CD4-positive, CD25-positive, alpha-beta regulatory T cell (primary cell): ENCODE measurements around the gene LAD1. TPM values are rescaled to one million over a fixed set of nuclear protein-coding genes. Genes with fewer than 3 reads are reported as not detected.

ENCODE experiments used
- ATAC-seq, 2 donors: fragments of 150-1000 bp; cut with Tn5 transposase; one replicate each; pipeline ENCODE4 v1.10.0; 2021; ENCODE audit warnings: low read depth in 2 of 2, moderate number of reproducible peaks in 2 of 2, moderate library complexity in 1 of 2
- DNase-seq, 3 donors: peaks; one replicate each; pipeline versions ENCODE4 v3.0.0 to v3.0.0-alpha.2; 2012 to 2022; ENCODE audit warnings: mixed read lengths in 1 of 3
- H3K27ac ChIP-seq: one replicate; pipeline ENCODE4 v1.7.0; 2013; ENCODE audit warnings: mild to moderate bottlenecking, low read length; ENCODE audit not compliant: insufficient read depth, poor library complexity, severe bottlenecking
- H3K27me3 ChIP-seq: one replicate; pipeline ENCODE4 v1.7.0; 2013; ENCODE audit warnings: low read length; ENCODE audit not compliant: control insufficient read depth, insufficient read depth
- H3K36me3 ChIP-seq: one replicate; pipeline ENCODE4 v1.7.0; 2013; ENCODE audit warnings: mild to moderate bottlenecking, low read length, moderate library complexity; ENCODE audit not compliant: control insufficient read depth, insufficient read depth
- H3K4me1 ChIP-seq: 2 replicates; pipeline ENCODE4 v1.7.0; 2013; ENCODE audit warnings: mild to moderate bottlenecking, low read length; ENCODE audit not compliant: insufficient read depth, control insufficient read depth, poor library complexity, severe bottlenecking
- H3K4me3 ChIP-seq: one replicate; pipeline ENCODE4 v1.7.0; 2013; ENCODE audit warnings: low read depth, mild to moderate bottlenecking, low read length, moderate library complexity
- H3K9me3 ChIP-seq, 2 experiments: 1 replicate in 1 of 2; 2 replicates in 1 of 2; pipeline ENCODE4 v1.7.0; 2013; ENCODE audit warnings: low read length in 2 of 2, mild to moderate bottlenecking in 1 of 2, moderate library complexity in 1 of 2; ENCODE audit not compliant: control insufficient read depth in 2 of 2
- H3K27ac Mint-ChIP-seq, 3 donors: one replicate each; pipeline ENCODE4 v1.8.0; 2020 to 2022; ENCODE audit warnings: mild to moderate bottlenecking in 3 of 3, mixed read lengths in 3 of 3, moderate library complexity in 2 of 3
- H3K27me3 Mint-ChIP-seq: one replicate; pipeline ENCODE4 v1.8.0; 2022; ENCODE audit warnings: mild to moderate bottlenecking, mixed read lengths
- H3K36me3 Mint-ChIP-seq: one replicate; pipeline ENCODE4 v1.8.0; 2020; ENCODE audit warnings: mixed read lengths
- H3K4me1 Mint-ChIP-seq, 4 donors: one replicate each; pipeline ENCODE4 v1.8.0; 2020 to 2022; ENCODE audit warnings: mixed read lengths in 4 of 4, mild to moderate bottlenecking in 1 of 4
- H3K4me3 Mint-ChIP-seq, 4 donors: one replicate each; pipeline ENCODE4 v1.8.0; 2020 to 2022; ENCODE audit warnings: mild to moderate bottlenecking in 4 of 4, mixed read lengths in 4 of 4, moderate library complexity in 3 of 4
- H3K9me3 Mint-ChIP-seq, 7 donors: one replicate each; pipeline ENCODE4 v1.8.0; 2020 to 2022; ENCODE audit warnings: mixed read lengths in 7 of 7, mild to moderate bottlenecking in 3 of 7, moderate library complexity in 2 of 7
- polyA plus RNA-seq, 4 donors: library from polyadenylated mRNA; unstranded; fragments of 300-500 nt; fragmentation: Illumina TruSeq; gene quantifications; one replicate each; pipeline ENCODE4 v1.2.3, GENCODE V29; 2021
- total RNA-seq: library from RNA; stranded (reverse); gene quantifications from one replicate; pipeline ENCODE4 v1.2.3, GENCODE V29; 2022

The LAD1 gene
- total and polyA plus RNA-seq, 5 donors from 2014 or later: not detected

- Mint-ChIP-seq H3K4me1 (no peaks in the 10 kb centered on the region), H3K9me3 (peaks cover 0 to 2% (median 0%) of the 10 kb centered on the region in 7 donors), H3K27me3 (peaks cover 6% of the 10 kb centered on the region), H3K4me3 (no peak overlapping the region), H3K36me3 (no peaks in the 10 kb centered on the region), H3K27ac (peak overlapping the region in 1 of 3 donors; percentile 84)
- no peaks in the 10 kb centered on the region for H3K36me3 ChIP-seq
- DNase-seq: no peak
- no peaks in the 10 kb centered on the region for H3K9me3 ChIP-seq
- no peak for ATAC-seq
- no peaks in the 10 kb centered on the region for H3K4me1 ChIP-seq
- no peak overlapping the region for H3K27ac ChIP-seq
- no peaks in the 10 kb centered on the region for H3K27me3 ChIP-seq
- H3K4me3 ChIP-seq: no peak overlapping the region
These were observed 62.2 kb downstream of the LAD1 start for GRCh38 chr1:201336711-201337450.

DNA sequence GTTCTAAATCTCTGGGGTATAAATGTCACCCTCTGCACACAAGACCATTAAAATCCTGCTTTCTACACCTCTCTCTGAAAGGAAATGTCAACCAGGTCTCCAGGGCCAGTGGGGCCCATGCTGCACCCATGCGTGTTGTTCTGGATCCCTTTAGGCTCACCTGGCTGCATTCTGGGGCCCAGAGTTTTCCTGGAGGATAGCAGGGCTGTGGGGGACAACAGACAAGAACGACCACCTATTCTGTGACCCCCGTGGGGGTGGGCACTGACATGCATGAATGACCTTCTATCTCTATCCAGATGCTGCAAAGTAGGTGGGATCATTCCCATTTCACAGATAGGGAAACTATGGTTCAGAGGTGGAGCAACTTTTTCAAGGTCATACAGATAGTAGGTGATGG, 63.2 kb downstream of the LAD1 start:
- DNase-seq: no peak
- H3K27me3 ChIP-seq: no peaks in the 10 kb centered on the region
- no peaks in the 10 kb centered on the region for H3K4me1 ChIP-seq
- no peak overlapping the region for H3K27ac ChIP-seq
- H3K4me1 Mint-ChIP-seq: no peaks in the 10 kb centered on the region
- H3K27ac Mint-ChIP-seq: no peak overlapping the region
- no peak for ATAC-seq
- peaks cover 0 to 2% (median 0%) of the 10 kb centered on the region in 7 donors for H3K9me3 Mint-ChIP-seq
- no peaks in the 10 kb centered on the region for H3K9me3 ChIP-seq
- no peak overlapping the region for H3K4me3 Mint-ChIP-seq
- no peak overlapping the region for H3K4me3 ChIP-seq
- no peaks in the 10 kb centered on the region for H3K36me3 Mint-ChIP-seq
- peaks cover 2% of the 10 kb centered on the region for H3K27me3 Mint-ChIP-seq
- H3K36me3 ChIP-seq: no peaks in the 10 kb centered on the region

GRCh38 chr1:201335174-201335870, 63.8 kb downstream of the LAD1 start:
- ATAC-seq (no peak), DNase-seq (no peak)
- Mint-ChIP-seq H3K27me3 (no peaks in the 10 kb centered on the region), H3K4me1 (no peaks in the 10 kb centered on the region), H3K4me3 (no peak overlapping the region), H3K9me3 (peaks cover 0 to 2% (median 0%) of the 10 kb centered on the region in 7 donors), H3K27ac (no peak overlapping the region), H3K36me3 (no peaks in the 10 kb centered on the region)
- H3K27me3 ChIP-seq: no peaks in the 10 kb centered on the region
- H3K36me3 ChIP-seq: no peaks in the 10 kb centered on the region
- H3K4me1 ChIP-seq: no peaks in the 10 kb centered on the region
- H3K4me3 ChIP-seq: no peak overlapping the region
- H3K9me3 ChIP-seq: no peaks in the 10 kb centered on the region
- no peak overlapping the region for H3K27ac ChIP-seq

DNA sequence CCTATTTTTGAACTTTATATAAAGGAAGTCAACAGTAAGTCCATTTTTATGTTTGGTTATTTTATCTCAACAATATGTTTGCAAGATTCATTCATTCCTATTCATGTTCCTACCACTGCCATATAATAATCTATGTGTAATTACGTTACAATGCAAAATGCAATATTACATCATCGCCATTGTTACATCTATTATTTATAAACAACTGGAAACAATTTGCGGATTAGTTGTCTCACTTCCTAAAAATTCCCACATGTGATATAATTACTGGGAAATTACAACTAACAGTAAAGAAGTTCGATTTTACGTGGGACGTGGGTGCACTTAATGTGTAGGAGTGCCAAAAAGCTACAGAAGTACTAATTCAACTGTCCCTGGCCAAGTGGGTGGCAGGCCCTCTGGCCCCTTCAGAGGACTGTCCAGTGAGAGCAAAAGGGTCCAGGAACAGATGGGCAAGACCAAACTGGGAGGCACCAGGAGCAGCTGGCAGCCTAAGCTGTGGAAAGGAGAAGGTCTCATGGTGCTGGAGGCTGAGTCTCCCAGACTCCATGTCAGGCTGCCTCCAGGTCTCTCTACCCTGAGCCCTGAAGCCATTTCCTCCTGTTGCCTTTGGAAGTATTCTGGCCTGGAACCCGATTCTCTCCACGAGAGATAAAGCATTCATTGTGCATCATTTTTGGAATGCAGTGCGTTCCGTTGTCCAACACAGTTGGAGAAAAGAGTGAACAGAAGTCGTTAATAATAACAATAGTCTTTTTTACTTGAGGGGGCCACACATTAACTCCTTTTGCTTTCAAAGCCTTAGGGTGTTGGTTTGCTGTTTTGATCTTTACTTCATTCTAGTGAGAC, 64.6 kb downstream of the LAD1 start:
- Histone ChIP-seq H3K4me3 (no peak overlapping the region), H3K27me3 (no peaks in the 10 kb centered on the region), H3K36me3 (no peaks in the 10 kb centered on the region), H3K4me1 (no peaks in the 10 kb centered on the region), H3K9me3 (no peaks in the 10 kb centered on the region), H3K27ac (no peak overlapping the region)
- peaks cover 0 to 2% (median 0%) of the 10 kb centered on the region in 7 donors for H3K9me3 Mint-ChIP-seq
- no peak overlapping the region for H3K4me3 Mint-ChIP-seq
- H3K36me3 Mint-ChIP-seq: no peaks in the 10 kb centered on the region
- no peaks in the 10 kb centered on the region for H3K4me1 Mint-ChIP-seq
- H3K27me3 Mint-ChIP-seq: no peaks in the 10 kb centered on the region
- H3K27ac Mint-ChIP-seq: peak overlapping the region in 1 of 3 donors; percentile 6
- ATAC-seq: no peak
- DNase-seq: no peak

- H3K9me3 Mint-ChIP-seq: no peaks in the 10 kb centered on the region
- Histone ChIP-seq H3K36me3 (no peaks in the 10 kb centered on the region), H3K9me3 (no peaks in the 10 kb centered on the region), H3K27me3 (no peaks in the 10 kb centered on the region), H3K27ac (no peak overlapping the region), H3K4me1 (no peaks in the 10 kb centered on the region), H3K4me3 (no peak overlapping the region)
- ATAC-seq (no peak), DNase-seq (no peak)
- no peak overlapping the region for H3K27ac Mint-ChIP-seq
- H3K4me3 Mint-ChIP-seq: no peak overlapping the region
- no peaks in the 10 kb centered on the region for H3K36me3 Mint-ChIP-seq
- H3K27me3 Mint-ChIP-seq: no peaks in the 10 kb centered on the region
- H3K4me1 Mint-ChIP-seq: no peaks in the 10 kb centered on the region
These were observed 66.3 kb downstream of the LAD1 start for GRCh38 chr1:201332616-201333335.

DNA sequence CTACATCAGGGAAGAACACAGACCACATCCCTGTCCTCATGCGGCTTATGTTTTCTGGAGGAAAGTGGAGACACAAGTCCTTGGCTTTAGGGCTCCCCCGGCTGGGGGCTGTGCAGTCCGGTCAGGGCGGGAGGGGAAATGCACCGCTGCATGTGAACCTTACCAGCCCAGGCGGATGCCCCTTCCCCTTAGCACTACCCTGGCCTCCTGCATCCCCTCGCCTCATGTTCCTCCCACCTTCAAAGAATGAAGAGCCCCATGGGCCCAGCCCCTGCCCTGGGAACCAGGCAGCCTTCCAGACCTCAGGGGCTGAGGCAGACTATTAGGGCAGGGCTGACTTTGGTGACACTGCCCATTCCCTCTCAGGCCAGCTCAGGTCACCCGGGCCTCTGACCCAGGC, 67.1 kb downstream of the LAD1 start:
- H3K4me3 Mint-ChIP-seq: no peak overlapping the region
- no peaks in the 10 kb centered on the region for H3K9me3 ChIP-seq
- H3K9me3 Mint-ChIP-seq: no peaks in the 10 kb centered on the region
- no peaks in the 10 kb centered on the region for H3K4me1 Mint-ChIP-seq
- no peaks in the 10 kb centered on the region for H3K4me1 ChIP-seq
- no peaks in the 10 kb centered on the region for H3K27me3 ChIP-seq
- ATAC-seq (no peak), DNase-seq (no peak)
- no peaks in the 10 kb centered on the region for H3K36me3 Mint-ChIP-seq
- H3K4me3 ChIP-seq: no peak overlapping the region
- no peak overlapping the region for H3K27ac ChIP-seq
- H3K27me3 Mint-ChIP-seq: no peaks in the 10 kb centered on the region
- H3K36me3 ChIP-seq: no peaks in the 10 kb centered on the region
- H3K27ac Mint-ChIP-seq: no peak overlapping the region

DNA sequence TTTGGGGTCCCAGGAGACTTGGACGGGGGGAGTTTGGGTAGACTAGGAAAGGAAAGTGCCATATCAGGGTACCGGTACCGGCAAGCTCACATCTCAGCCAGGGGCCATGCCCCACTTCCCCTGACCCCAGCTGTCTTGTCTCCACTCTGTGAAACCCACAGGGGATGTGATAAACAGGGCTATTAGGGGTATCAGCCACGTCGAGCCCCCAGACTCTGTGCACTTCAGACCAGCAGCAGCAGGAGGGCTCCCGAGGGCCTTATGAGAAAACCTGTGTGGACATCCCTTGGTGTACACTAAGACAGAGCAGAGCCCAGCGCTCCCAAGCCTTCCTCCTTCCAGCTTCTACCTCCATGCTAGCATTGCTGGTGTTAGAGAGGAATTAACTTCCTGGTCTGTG, 68.0 kb downstream of the LAD1 start:
- no peaks in the 10 kb centered on the region for H3K27me3 ChIP-seq
- ATAC-seq: no peak
- no peaks in the 10 kb centered on the region for H3K36me3 Mint-ChIP-seq
- H3K4me3 Mint-ChIP-seq: no peak overlapping the region
- H3K4me1 Mint-ChIP-seq: no peaks in the 10 kb centered on the region
- no peaks in the 10 kb centered on the region for H3K4me1 ChIP-seq
- peaks cover 4% of the 10 kb centered on the region for H3K27me3 Mint-ChIP-seq
- H3K9me3 ChIP-seq: no peaks in the 10 kb centered on the region
- no peak overlapping the region for H3K4me3 ChIP-seq
- no peaks in the 10 kb centered on the region for H3K36me3 ChIP-seq
- H3K27ac Mint-ChIP-seq: no peak overlapping the region
- no peak overlapping the region for H3K27ac ChIP-seq
- DNase-seq: no peak
- no peaks in the 10 kb centered on the region for H3K9me3 Mint-ChIP-seq
